WERI-Rb-1 (cell line): ENCODE data around the gene ZNF132.

Experiments
- DNase-seq: peaks from one replicate; pipeline ENCODE4 v3.0.0-alpha.2; 2020
- H3K27ac ChIP-seq: fragments of 250-450 bp; sonication (Bioruptor Pico); 2 replicates; pipeline ENCODE4 v1.5.1; 2020; ENCODE audit warnings: mild to moderate bottlenecking, moderate library complexity
- H3K27me3 ChIP-seq: fragments of 250-450 bp; sonication (Bioruptor Pico); 2 replicates; pipeline ENCODE4 v1.5.1; 2021; ENCODE audit warnings: mild to moderate bottlenecking, low read depth, moderate library complexity; ENCODE audit not compliant: insufficient read depth, severe bottlenecking
- H3K36me3 ChIP-seq: fragments of 250-450 bp; sonication (Bioruptor Pico); 2 replicates; pipeline ENCODE4 v1.5.1; 2020; ENCODE audit warnings: mild to moderate bottlenecking, moderate library complexity
- H3K4me3 ChIP-seq: 2 replicates; pipeline ENCODE4 v1.5.1; 2011; ENCODE audit warnings: low read depth, mild to moderate bottlenecking, control low read depth, low read length
- H3K9me3 ChIP-seq: fragments of 250-450 bp; sonication (Bioruptor Pico); 2 replicates; pipeline ENCODE4 v1.5.1; 2021; ENCODE audit warnings: mild to moderate bottlenecking, moderate library complexity; ENCODE audit not compliant: severe bottlenecking
- TF ChIP-seq, protein P1 (sequence below): IDR thresholded peaks from 2 replicates; pipeline ENCODE4 v1.5.1; 2011; ENCODE audit warnings: low read depth, mild to moderate bottlenecking, control low read depth, inconsistent platforms, low read length

Gene ZNF132

GRCh38 chr19:58479736-58480480 lies 40.0 kb upstream of the ZNF132 start:
- Histone ChIP-seq H3K9me3 (no peaks in the 10 kb centered on the region), H3K36me3 (peaks cover 24% of the 10 kb centered on the region), H3K27ac (peak overlapping the region; percentile 90), H3K4me3 (no peak overlapping the region), H3K27me3 (no peaks in the 10 kb centered on the region)
- DNase-seq: no peak
- TF ChIP-seq, protein P1, sequence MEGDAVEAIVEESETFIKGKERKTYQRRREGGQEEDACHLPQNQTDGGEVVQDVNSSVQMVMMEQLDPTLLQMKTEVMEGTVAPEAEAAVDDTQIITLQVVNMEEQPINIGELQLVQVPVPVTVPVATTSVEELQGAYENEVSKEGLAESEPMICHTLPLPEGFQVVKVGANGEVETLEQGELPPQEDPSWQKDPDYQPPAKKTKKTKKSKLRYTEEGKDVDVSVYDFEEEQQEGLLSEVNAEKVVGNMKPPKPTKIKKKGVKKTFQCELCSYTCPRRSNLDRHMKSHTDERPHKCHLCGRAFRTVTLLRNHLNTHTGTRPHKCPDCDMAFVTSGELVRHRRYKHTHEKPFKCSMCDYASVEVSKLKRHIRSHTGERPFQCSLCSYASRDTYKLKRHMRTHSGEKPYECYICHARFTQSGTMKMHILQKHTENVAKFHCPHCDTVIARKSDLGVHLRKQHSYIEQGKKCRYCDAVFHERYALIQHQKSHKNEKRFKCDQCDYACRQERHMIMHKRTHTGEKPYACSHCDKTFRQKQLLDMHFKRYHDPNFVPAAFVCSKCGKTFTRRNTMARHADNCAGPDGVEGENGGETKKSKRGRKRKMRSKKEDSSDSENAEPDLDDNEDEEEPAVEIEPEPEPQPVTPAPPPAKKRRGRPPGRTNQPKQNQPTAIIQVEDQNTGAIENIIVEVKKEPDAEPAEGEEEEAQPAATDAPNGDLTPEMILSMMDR: no peak

DNA sequence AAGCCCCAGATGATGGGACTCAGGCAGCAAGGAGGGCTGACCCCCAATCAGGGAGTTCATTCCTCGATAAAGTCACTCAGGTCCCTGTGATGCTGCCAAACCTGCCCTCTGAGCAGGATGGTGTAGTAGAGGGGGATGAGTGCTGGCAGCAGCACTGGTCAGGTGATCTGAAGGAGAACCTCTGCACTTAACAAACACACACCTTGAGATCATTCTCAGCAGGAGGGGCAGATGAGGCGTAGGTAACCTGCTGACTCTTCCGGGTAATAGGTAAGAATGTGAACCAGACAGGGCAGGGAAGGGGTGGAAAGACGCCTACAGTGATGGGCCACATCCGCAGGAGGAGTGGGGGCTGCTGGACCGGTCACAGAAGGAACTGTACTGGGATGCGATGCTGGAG lies 39.4 kb upstream of the ZNF132 start:
- H3K27me3 ChIP-seq: no peaks in the 10 kb centered on the region
- H3K27ac ChIP-seq: peak overlapping the region; percentile 90
- no peak overlapping the region for H3K4me3 ChIP-seq
- no peaks in the 10 kb centered on the region for H3K9me3 ChIP-seq
- DNase-seq: no peak
- TF ChIP-seq, protein P1: no peak
- peaks cover 24% of the 10 kb centered on the region for H3K36me3 ChIP-seq

DNA sequence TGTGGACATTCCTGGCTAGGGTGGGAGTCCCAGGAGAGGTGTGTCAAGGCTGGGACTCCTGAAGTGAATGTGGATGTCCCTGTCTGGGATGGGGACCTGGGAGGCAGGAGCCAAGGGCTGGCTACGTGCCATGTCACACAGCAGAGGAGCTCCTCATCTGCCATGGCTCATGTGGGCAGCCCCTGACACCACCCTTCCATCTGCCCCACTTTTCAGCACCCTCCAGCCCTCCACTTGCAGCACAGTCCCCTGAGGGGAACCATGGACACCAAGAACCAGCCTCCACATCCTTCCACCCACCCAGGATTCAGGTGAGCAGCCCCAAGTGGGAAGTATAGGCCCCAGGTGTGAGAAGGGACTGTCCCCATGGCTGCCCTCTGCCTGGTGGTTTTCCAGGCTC lies 37.9 kb upstream of the ZNF132 start:
- no peak for DNase-seq
- H3K27me3 ChIP-seq: no peaks in the 10 kb centered on the region
- peak overlapping the region; percentile 90 for H3K27ac ChIP-seq
- peaks cover 28% of the 10 kb centered on the region for H3K36me3 ChIP-seq
- TF ChIP-seq, protein P1: no peak
- H3K9me3 ChIP-seq: no peaks in the 10 kb centered on the region
- H3K4me3 ChIP-seq: no peak overlapping the region

DNA sequence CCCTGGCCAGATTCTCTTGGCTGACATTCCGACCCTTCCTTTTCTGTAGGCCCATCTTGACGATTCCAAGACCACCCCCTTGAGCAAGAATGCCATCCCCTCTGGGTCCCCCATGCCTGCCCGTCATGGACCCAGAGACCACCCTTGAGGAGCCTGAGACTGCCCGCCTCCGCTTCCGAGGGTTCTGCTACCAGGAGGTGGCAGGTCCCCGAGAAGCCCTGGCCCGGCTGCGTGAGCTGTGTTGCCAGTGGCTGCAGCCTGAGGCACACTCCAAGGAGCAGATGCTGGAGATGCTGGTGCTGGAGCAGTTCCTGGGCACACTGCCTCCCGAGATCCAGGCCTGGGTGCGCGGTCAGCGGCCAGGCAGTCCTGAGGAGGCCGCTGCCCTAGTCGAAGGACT lies 37.2 kb upstream of the ZNF132 start:
- TF ChIP-seq, protein P1: no peak

GRCh38 chr19:58476498-58477015 lies 36.6 kb upstream of the ZNF132 start:
- H3K27me3 ChIP-seq: no peaks in the 10 kb centered on the region
- TF ChIP-seq, protein P1: no peak
- H3K36me3 ChIP-seq: peaks cover 40% of the 10 kb centered on the region
- H3K4me3 ChIP-seq: peak overlapping the region; percentile 70
- peak overlapping the region; percentile 90 for H3K27ac ChIP-seq
- H3K9me3 ChIP-seq: no peaks in the 10 kb centered on the region
- no peak for DNase-seq

More for the DNA sequence above, 37.2 kb upstream of the ZNF132 start:
- Histone ChIP-seq H3K36me3 (peaks cover 36% of the 10 kb centered on the region), H3K9me3 (no peaks in the 10 kb centered on the region), H3K27me3 (no peaks in the 10 kb centered on the region), H3K4me3 (peak overlapping the region; percentile 70), H3K27ac (peak overlapping the region; percentile 90)
- DNase-seq: no peak
